OCI-LY7 (cell line): ENCODE results near the gene SYTL2. TPM values are rescaled to one million over a fixed set of nuclear protein-coding genes. Genes with fewer than 3 reads are reported as not detected.

Source experiments
- BruUV-seq: library from RNA; stranded (reverse); fragments of 400-500 nt; replicated peaks from 2 replicates; lab custom pipeline; 2021; lab: Mats Ljungman, UMichigan
- CTCF ChIA-PET: fragments of 300-600 bp; sonication (Branson Sonifier 250); formaldehyde crosslinking; loops from one replicate; lab custom pipeline; 2022; ENCODE audit warnings: antibody characterized with exemption; ENCODE audit not compliant: unreplicated experiment; lab: Charles Lee
- POLR2A ChIA-PET: fragments of 300-600 bp; sonication (Branson Sonifier 250); formaldehyde crosslinking; loops from one replicate; lab custom pipeline; 2022; ENCODE audit warnings: antibody characterized with exemption; lab: Charles Lee
- DNase-seq: peaks from one replicate; pipeline ENCODE4 v3.0.0-alpha.2; 2015; ENCODE audit warnings: low spot score
- H2AFZ ChIP-seq: fragments of 200-600 bp; sonication (generic), shearing (Covaris generic); 2 replicates; pipeline ENCODE4 v1.6.1; 2014; ENCODE audit warnings: mild to moderate bottlenecking, antibody characterized with exemption, low read length, moderate library complexity
- H3K27ac ChIP-seq: fragments of 200-600 bp; sonication (generic); 2 replicates; pipeline ENCODE4 v1.5.1; 2014; ENCODE audit warnings: mixed run types, low read depth, mild to moderate bottlenecking, moderate library complexity, low read length, inconsistent platforms; ENCODE audit not compliant: poor library complexity, severe bottlenecking
- H3K36me3 ChIP-seq: fragments of 200-600 bp; sonication (generic); 2 replicates; pipeline ENCODE4 v1.6.1; 2014; ENCODE audit warnings: mild to moderate bottlenecking, antibody characterized with exemption, low read length, moderate library complexity, mixed read lengths; ENCODE audit not compliant: insufficient read depth
- H3K4me1 ChIP-seq: fragments of 200-600 bp; sonication (generic); 2 replicates; pipeline ENCODE4 v1.5.1; 2014; ENCODE audit warnings: mild to moderate bottlenecking, low read length; ENCODE audit not compliant: insufficient read depth, poor library complexity, severe bottlenecking
- H3K4me2 ChIP-seq: fragments of 200-600 bp; sonication (generic); 2 replicates; pipeline ENCODE4 v1.6.1; 2014; ENCODE audit warnings: mild to moderate bottlenecking, low read length
- H3K4me3 ChIP-seq: fragments of 200-600 bp; sonication (generic); 2 replicates; pipeline ENCODE4 v1.5.1; 2014; ENCODE audit warnings: mild to moderate bottlenecking, low read depth, low read length; ENCODE audit not compliant: poor library complexity, severe bottlenecking
- H3K79me2 ChIP-seq: fragments of 200-600 bp; sonication (generic); 2 replicates; pipeline ENCODE4 v1.6.1; 2016; ENCODE audit warnings: low read depth, mild to moderate bottlenecking, low read length, moderate library complexity, mixed read lengths; ENCODE audit not compliant: insufficient read depth
- H3K9me2 ChIP-seq: fragments of 200-600 bp; sonication (generic); 2 replicates; pipeline ENCODE4 v1.6.1; 2016; ENCODE audit warnings: mild to moderate bottlenecking, low read length, mixed read lengths; ENCODE audit not compliant: insufficient read depth
- H3K9me3 ChIP-seq: fragments of 200-600 bp; sonication (generic); 2 replicates; pipeline ENCODE4 v1.6.1; 2014; ENCODE audit warnings: mild to moderate bottlenecking, mixed run types, low read length, mixed read lengths
- H4K20me1 ChIP-seq: fragments of 200-600 bp; sonication (generic); 2 replicates; pipeline ENCODE4 v1.6.1; 2014; ENCODE audit warnings: mild to moderate bottlenecking, antibody characterized with exemption, low read length, moderate library complexity, mixed read lengths; ENCODE audit not compliant: insufficient read depth
- CTCF ChIP-seq: fragments of 200-600 bp; sonication (generic); conservative IDR thresholded peaks from 2 replicates; pipeline ENCODE4 v1.5.1; 2014; ENCODE audit warnings: mild to moderate bottlenecking, antibody characterized with exemption, low read length, moderate library complexity, mixed read lengths
- EZH2phosphoT487 ChIP-seq: fragments of 200-600 bp; sonication (generic); IDR thresholded peaks from 2 replicates; pipeline ENCODE4 v1.6.1; 2018; ENCODE audit warnings: low read depth, borderline replicate concordance, mild to moderate bottlenecking, mixed run types, antibody characterized with exemption, low read length, moderate library complexity, mixed read lengths
- intact Hi-C: fragments of 100-400 bp; cut with micrococcal nuclease; formaldehyde crosslinking; loops from one replicate; pipeline ENCODE4 v1.10.0; 2022; ENCODE audit not compliant: unreplicated experiment
- total RNA-seq, 2 experiments: library from RNA; depleted of rRNA in 1 of 2; stranded (reverse); fragments of >200 nt in 1 of 2; shearing (Covaris generic) in 1 of 2; gene quantifications; 2 replicates each; pipeline ENCODE4 v1.2.3, GENCODE V29; 2014 to 2022

The SYTL2 gene
- total RNA-seq, 2 experiments from 2014 or later, result 2.6 to 5.1 TPM

- no peak for DNase-seq
- no peak overlapping the region for H3K4me2 ChIP-seq
- peaks cover 8% of the 10 kb centered on the region for H3K36me3 ChIP-seq
- ChIA-PET POLR2A (interaction anchor here (0.5 to 1.3 kb wide), 5 partner anchors 18 to 414 kb away, joined by 3 to 7 read pairs (median 3); partner anchors contain the start of genes CCDC89, DLG2 and TMEM126B), CTCF (no interaction called here)
- no peaks in the 10 kb centered on the region for H3K9me3 ChIP-seq
- BruUV-seq, result no TSS peak
- intact Hi-C loops, result no loop called here
- H3K4me1 ChIP-seq, result peaks cover 14% of the 10 kb centered on the region
- no peak overlapping the region for H2AFZ ChIP-seq
- H3K79me2 ChIP-seq, result peaks cover 16% of the 10 kb centered on the region
- H3K4me3 ChIP-seq, result no peak overlapping the region
- no peak overlapping the region for H3K27ac ChIP-seq
- TF ChIP-seq EZH2phosphoT487, result no peak
- no peak for TF ChIP-seq CTCF
- H4K20me1 ChIP-seq, result peaks cover 7% of the 10 kb centered on the region
- no peaks in the 10 kb centered on the region for H3K9me2 ChIP-seq
Measured at GRCh38 chr11:85668157-85668556, 142.8 kb downstream of the SYTL2 start.

- DNase-seq, result no peak
- CTCF ChIA-PET, result no interaction called here
- TF ChIP-seq CTCF (no peak), EZH2phosphoT487 (no peak)
- BruUV-seq, result no TSS peak
- Histone ChIP-seq H3K4me3 (no peak overlapping the region), H3K4me1 (peaks cover 9% of the 10 kb centered on the region), H3K4me2 (no peak overlapping the region), H3K9me3 (no peaks in the 10 kb centered on the region), H3K36me3 (peaks cover 22% of the 10 kb centered on the region), H3K9me2 (no peaks in the 10 kb centered on the region), H4K20me1 (peaks cover 20% of the 10 kb centered on the region), H3K27ac (no peak overlapping the region), H2AFZ (peak overlapping the region; percentile 96; the same call in 1 of the 2 replicates), H3K79me2 (peaks cover 31% of the 10 kb centered on the region)
- POLR2A ChIA-PET, result interaction anchor here (0.5 to 1.2 kb wide), 2 partner anchors 18 to 578 kb away, joined by 3 to 5 read pairs; no protein-coding TSS in a partner anchor
- intact Hi-C loops, result no loop called here
Measured at GRCh38 chr11:85666687-85667086, 144.3 kb downstream of the SYTL2 start.

GRCh38 chr11:85665733-85666132 is 145.2 kb downstream of the SYTL2 start:
- Histone ChIP-seq H3K4me3 (peak overlapping the region; percentile 93), H3K36me3 (peaks cover 32% of the 10 kb centered on the region), H3K79me2 (peaks cover 41% of the 10 kb centered on the region), H3K9me3 (no peaks in the 10 kb centered on the region), H3K4me2 (peak overlapping the region; percentile 89), H3K9me2 (no peaks in the 10 kb centered on the region), H3K27ac (no peak overlapping the region), H4K20me1 (peaks cover 29% of the 10 kb centered on the region), H2AFZ (peak overlapping the region; percentile 96), H3K4me1 (peaks cover 17% of the 10 kb centered on the region)
- intact Hi-C loops, result loop anchor here (2.0 kb wide), 3 partner anchors 37 to 637 kb away; partner anchors contain the start of genes EED, HIKESHI and TMEM126B
- no peak for TF ChIP-seq CTCF
- no peak for TF ChIP-seq EZH2phosphoT487
- no peak for DNase-seq
- ChIA-PET CTCF (no interaction called here), POLR2A (interaction anchor here (0.5 to 1.2 kb wide), 2 partner anchors 18 to 1110 kb away, joined by 3 read pairs; no protein-coding TSS in a partner anchor)
- no TSS peak for BruUV-seq
